ENCODE measurements around the gene NTNG1. TPM values are rescaled to one million over a fixed set of nuclear protein-coding genes. Genes with fewer than 3 reads are reported as not detected.

The NTNG1 gene
- total RNA-seq, 1 donor from 2014 or later = 8.1 TPM

- DNase-seq (ENCODE audit: low read depth) = no peak
- Histone ChIP-seq H3K36me3 (ENCODE audit: insufficient read depth, low read length) (no peaks in the 10 kb centered on the region), H3K9ac (ENCODE audit: low read length) (no peak overlapping the region), H3K27ac (ENCODE audit: low read depth, low read length) (no peak overlapping the region), H2AFZ (ENCODE audit: low read depth, low read length) (no peak overlapping the region), H3K4me2 (ENCODE audit: low read length) (no peak overlapping the region), H3K79me2 (ENCODE audit: insufficient read depth, low read length) (no peaks in the 10 kb centered on the region), H3K27me3 (ENCODE audit: insufficient read depth, low read length) (no peaks in the 10 kb centered on the region), H3K9me3 (ENCODE audit: insufficient read depth, low read depth, low read length) (no peaks in the 10 kb centered on the region), H3K4me1 (ENCODE audit: insufficient read depth, low read length) (no peaks in the 10 kb centered on the region), H3K4me3 (ENCODE audit: insufficient read depth, low read depth, low read length) (no peak overlapping the region), H4K20me1 (ENCODE audit: insufficient read depth, low read length) (no peaks in the 10 kb centered on the region)
- no peak overlapping the region for H3K4me3 Mint-ChIP-seq (ENCODE audit: unreplicated experiment)
- H3K9me3 Mint-ChIP-seq (ENCODE audit: unreplicated experiment) = no peaks in the 10 kb centered on the region
- H3K27me3 Mint-ChIP-seq (ENCODE audit: low read depth, unreplicated experiment) = no peaks in the 10 kb centered on the region
- no peaks in the 10 kb centered on the region for H3K36me3 Mint-ChIP-seq (ENCODE audit: low read depth, unreplicated experiment)
- FAIRE-seq = no peak
- no peak overlapping the region for H3K27ac Mint-ChIP-seq (ENCODE audit: unreplicated experiment)
- no peak for TF ChIP-seq CTCF (IDR thresholded peaks at IDR 0.05; ENCODE audit: insufficient read depth, low read depth, low read length)
- TF ChIP-seq EZH2 (IDR thresholded peaks at IDR 0.05; ENCODE audit: insufficient read depth, low read length) = no peak
- no peaks in the 10 kb centered on the region for H3K4me1 Mint-ChIP-seq (ENCODE audit: low read depth, unreplicated experiment)
Observed at GRCh38 chr1:107467811-107468210, 327.0 kb downstream of the NTNG1 start.

- no peak overlapping the region for H3K27ac Mint-ChIP-seq (ENCODE audit: unreplicated experiment)
- Histone ChIP-seq H3K27ac (ENCODE audit: low read depth, low read length) (no peak overlapping the region), H3K27me3 (ENCODE audit: insufficient read depth, low read length) (no peaks in the 10 kb centered on the region), H3K4me3 (ENCODE audit: insufficient read depth, low read depth, low read length) (no peak overlapping the region), H4K20me1 (ENCODE audit: insufficient read depth, low read length) (no peaks in the 10 kb centered on the region), H3K79me2 (ENCODE audit: insufficient read depth, low read length) (no peaks in the 10 kb centered on the region), H3K4me2 (ENCODE audit: low read length) (no peak overlapping the region), H3K4me1 (ENCODE audit: insufficient read depth, low read length) (no peaks in the 10 kb centered on the region), H3K9ac (ENCODE audit: low read length) (no peak overlapping the region), H3K36me3 (ENCODE audit: insufficient read depth, low read length) (no peaks in the 10 kb centered on the region), H2AFZ (ENCODE audit: low read depth, low read length) (no peak overlapping the region), H3K9me3 (ENCODE audit: insufficient read depth, low read depth, low read length) (no peaks in the 10 kb centered on the region)
- no peak for DNase-seq (ENCODE audit: low read depth)
- no peaks in the 10 kb centered on the region for H3K36me3 Mint-ChIP-seq (ENCODE audit: low read depth, unreplicated experiment)
- no peaks in the 10 kb centered on the region for H3K9me3 Mint-ChIP-seq (ENCODE audit: unreplicated experiment)
- FAIRE-seq = no peak
- H3K4me3 Mint-ChIP-seq (ENCODE audit: unreplicated experiment) = no peak overlapping the region
- H3K4me1 Mint-ChIP-seq (ENCODE audit: low read depth, unreplicated experiment) = no peaks in the 10 kb centered on the region
- no peak for TF ChIP-seq CTCF (IDR thresholded peaks at IDR 0.05; ENCODE audit: insufficient read depth, low read depth, low read length)
- no peak for TF ChIP-seq EZH2 (IDR thresholded peaks at IDR 0.05; ENCODE audit: insufficient read depth, low read length)
- no peaks in the 10 kb centered on the region for H3K27me3 Mint-ChIP-seq (ENCODE audit: low read depth, unreplicated experiment)
Observed at GRCh38 chr1:107473065-107473464, 332.2 kb downstream of the NTNG1 start.

DNA sequence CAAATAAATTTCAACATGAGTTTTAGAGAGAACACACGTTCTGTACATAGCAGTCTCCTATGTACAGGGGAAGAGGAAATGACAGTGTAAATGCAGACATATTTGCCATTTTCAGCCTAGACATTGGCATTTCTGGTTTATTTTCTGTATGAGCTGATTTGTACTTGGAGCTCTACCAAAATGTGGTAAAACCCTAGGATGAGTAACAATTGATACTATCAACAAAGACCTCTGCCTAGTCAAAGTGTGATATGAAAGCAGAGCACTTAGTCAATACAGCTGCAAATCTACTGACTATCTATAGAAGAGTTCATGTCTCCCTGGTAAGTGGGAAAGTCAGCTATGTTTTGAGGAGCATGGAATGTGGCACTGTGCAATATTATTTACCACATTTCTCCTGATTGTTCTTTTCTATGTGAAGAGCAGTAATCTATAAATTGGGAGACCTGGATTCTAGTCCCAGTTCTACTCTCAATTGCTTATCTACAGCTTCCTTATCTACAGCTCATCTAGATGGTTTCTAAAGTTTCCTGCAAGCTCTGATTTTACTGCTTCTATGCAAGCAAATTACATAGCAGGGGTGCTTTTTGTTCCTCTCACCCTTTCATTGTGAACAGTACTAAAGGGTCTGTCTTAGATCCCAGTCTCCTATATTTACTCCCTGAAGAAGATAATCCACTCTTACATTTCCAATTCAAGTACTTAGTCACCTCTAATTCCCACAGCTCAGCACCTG lies 334.2 kb downstream of the NTNG1 start:
- Histone ChIP-seq H4K20me1 (ENCODE audit: insufficient read depth, low read length) (no peaks in the 10 kb centered on the region), H3K9me3 (ENCODE audit: insufficient read depth, low read depth, low read length) (no peaks in the 10 kb centered on the region), H3K36me3 (ENCODE audit: insufficient read depth, low read length) (no peaks in the 10 kb centered on the region), H3K27me3 (ENCODE audit: insufficient read depth, low read length) (no peaks in the 10 kb centered on the region), H2AFZ (ENCODE audit: low read depth, low read length) (no peak overlapping the region), H3K79me2 (ENCODE audit: insufficient read depth, low read length) (no peaks in the 10 kb centered on the region), H3K4me1 (ENCODE audit: insufficient read depth, low read length) (no peaks in the 10 kb centered on the region), H3K4me2 (ENCODE audit: low read length) (peak overlapping the region; percentile 9), H3K27ac (ENCODE audit: low read depth, low read length) (no peak overlapping the region), H3K4me3 (ENCODE audit: insufficient read depth, low read depth, low read length) (no peak overlapping the region), H3K9ac (ENCODE audit: low read length) (no peak overlapping the region)
- Mint-ChIP-seq H3K9me3 (ENCODE audit: unreplicated experiment) (no peaks in the 10 kb centered on the region), H3K4me3 (ENCODE audit: unreplicated experiment) (no peak overlapping the region), H3K27ac (ENCODE audit: unreplicated experiment) (no peak overlapping the region), H3K4me1 (ENCODE audit: low read depth, unreplicated experiment) (no peaks in the 10 kb centered on the region), H3K27me3 (ENCODE audit: low read depth, unreplicated experiment) (no peaks in the 10 kb centered on the region), H3K36me3 (ENCODE audit: low read depth, unreplicated experiment) (no peaks in the 10 kb centered on the region)
- FAIRE-seq (no peak), DNase-seq (ENCODE audit: low read depth) (peak; percentile 24)
- TF ChIP-seq EZH2 (IDR thresholded peaks at IDR 0.05; ENCODE audit: insufficient read depth, low read length) (no peak), CTCF (IDR thresholded peaks at IDR 0.05; ENCODE audit: insufficient read depth, low read depth, low read length) (no peak)
